ENCODE results near the gene LRRC3B.
A peak's percentile ranks its signal among the peaks of the same experiment; 100 is the strongest.

Gene LRRC3B

GRCh38 chr3:26631390-26631738 is 8.8 kb downstream of the LRRC3B start:
- no peak for DNase-seq

- DNase-seq: no peak
These were observed 12.0 kb downstream of the LRRC3B start for GRCh38 chr3:26634601-26635000.

GRCh38 chr3:26636096-26636727 is 13.6 kb downstream of the LRRC3B start:
- no peak for DNase-seq

DNA sequence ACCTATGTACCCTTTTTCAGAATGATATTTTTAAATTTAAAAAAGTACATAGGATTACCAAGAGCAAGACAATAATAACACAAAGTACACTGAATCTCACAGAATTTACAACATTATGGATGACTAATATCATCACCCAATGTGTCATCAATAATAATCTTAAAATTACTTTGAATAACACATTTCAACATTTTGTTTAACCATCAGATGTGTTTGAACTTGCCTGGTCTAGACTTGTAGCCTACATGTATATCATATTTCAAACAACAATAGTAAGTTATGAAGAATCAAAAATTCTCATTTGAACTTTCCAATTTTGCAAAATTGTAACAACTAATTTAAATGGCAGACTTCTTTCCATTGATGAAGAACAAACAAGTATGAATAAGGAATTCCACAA is 15.1 kb downstream of the LRRC3B start:
- DNase-seq: no peak

GRCh38 chr3:26638113-26638512 is 15.5 kb downstream of the LRRC3B start:
- DNase-seq: no peak

DNA sequence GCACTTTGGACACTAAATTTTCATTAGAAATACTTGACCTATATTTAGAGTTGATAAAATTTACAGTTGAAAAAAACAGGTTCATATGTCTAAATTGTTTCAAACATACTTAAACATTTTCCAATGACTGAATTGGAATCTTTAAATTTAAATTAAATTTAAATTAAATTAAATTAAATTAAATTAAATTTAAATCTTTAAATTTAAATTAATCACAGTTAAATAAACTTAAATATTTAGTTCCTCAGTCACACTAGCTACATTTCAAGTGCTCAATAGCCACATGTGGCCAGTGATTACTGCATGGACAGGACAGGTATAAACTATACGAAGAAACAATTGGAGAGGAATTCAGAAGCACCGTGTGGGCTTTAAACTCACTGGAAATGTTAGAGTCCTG is 16.8 kb downstream of the LRRC3B start:
- no peak for DNase-seq

DNA sequence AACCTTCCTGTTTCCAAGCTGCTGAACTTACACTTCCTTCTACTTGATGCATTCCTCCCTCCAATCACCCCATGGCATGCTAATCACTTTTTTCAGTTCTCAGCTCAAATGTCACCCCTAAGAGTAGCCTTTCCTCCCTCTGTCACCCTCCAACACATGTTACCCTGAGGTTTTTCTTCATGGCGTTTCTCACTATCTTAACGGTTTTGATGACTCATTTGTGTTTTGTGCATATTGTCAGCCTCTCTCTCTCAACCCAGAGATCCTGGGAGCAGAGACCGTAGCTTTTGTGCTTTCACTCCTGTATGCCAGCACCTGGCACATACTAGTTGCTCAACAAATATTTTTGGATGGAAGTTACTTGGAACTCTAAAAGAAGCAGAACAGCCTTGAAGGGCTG is 24.5 kb downstream of the LRRC3B start:
- DNase-seq: no peak

- DNase-seq: no peak
These were observed 25.9 kb downstream of the LRRC3B start for GRCh38 chr3:26648461-26648860.

- no peak for DNase-seq
These were observed 29.6 kb downstream of the LRRC3B start for GRCh38 chr3:26652164-26652563.

DNA sequence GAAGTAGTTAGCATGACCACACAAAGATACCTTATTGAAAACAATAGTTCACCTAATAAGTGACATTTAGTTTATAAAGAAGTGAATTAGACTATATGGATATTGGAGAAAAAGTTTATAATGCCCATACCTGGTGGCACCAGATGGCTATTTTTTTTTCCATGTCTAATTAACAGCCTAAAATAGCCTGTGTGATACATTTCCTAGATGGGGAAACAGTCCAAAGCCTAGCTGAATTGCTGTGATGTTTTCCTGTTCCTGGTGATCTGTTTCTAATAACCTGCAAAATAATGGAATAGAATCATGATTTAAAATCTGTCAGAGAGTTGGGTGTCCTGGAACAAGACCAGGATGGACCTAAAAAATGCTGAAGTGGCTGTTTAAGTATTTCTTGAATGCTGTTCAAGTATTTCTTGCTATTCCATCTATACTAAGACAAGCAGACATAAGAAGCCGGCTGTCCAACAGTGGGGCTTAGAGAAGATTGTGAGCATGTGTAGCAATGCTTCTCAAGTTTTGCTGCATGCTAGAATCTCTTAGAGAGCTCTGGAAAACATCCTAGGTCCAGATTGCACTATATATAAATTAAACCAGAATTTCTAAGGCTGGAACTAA is 31.3 kb downstream of the LRRC3B start:
- no peak for DNase-seq

GRCh38 chr3:26655231-26655630 is 32.7 kb downstream of the LRRC3B start:
- no peak for DNase-seq

GRCh38 chr3:26657348-26657976 is 34.9 kb downstream of the LRRC3B start:
- DNase-seq: no peak

DNA sequence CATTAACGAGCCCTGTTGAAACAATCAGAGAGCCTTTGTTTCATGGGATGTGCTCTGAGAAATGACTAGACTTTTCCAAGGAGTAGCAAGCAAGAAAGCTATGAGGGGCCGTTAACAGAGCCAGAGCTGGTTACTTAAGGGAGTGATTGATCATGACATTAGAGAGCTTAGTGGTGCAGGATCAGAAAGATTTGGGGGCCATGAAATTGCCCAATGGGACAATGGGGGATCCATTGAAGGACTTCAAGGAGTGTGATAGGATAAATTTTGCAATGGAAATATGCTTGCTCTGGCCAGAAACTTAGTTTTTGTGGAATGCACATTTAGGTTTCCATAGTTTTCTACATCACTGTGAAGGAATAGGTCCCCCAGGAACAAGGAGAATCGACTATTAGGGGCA is 45.6 kb downstream of the LRRC3B start:
- no peak for DNase-seq

GRCh38 chr3:26668696-26669095 is 46.1 kb downstream of the LRRC3B start:
- no peak for DNase-seq

GRCh38 chr3:26675336-26675735 is 52.8 kb downstream of the LRRC3B start:
- DNase-seq: no peak

DNA sequence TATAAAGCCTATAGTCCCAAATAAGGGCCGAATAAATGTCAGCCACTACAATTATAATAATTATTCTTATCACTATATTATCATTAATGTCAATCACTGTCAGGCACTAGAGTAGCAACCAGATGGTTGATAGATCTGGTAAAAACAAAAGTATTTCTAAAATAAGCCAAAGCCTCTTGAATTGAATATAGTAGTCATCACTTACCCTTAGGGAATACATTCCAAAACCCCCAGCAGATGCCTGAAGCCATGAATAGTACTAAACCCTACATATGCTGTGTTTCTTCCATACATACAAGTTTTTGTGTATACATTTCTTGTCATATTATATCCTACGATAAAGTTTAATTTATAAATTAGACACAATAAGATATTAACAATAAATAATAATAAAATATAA is 59.1 kb downstream of the LRRC3B start:
- no peak for DNase-seq

DNA sequence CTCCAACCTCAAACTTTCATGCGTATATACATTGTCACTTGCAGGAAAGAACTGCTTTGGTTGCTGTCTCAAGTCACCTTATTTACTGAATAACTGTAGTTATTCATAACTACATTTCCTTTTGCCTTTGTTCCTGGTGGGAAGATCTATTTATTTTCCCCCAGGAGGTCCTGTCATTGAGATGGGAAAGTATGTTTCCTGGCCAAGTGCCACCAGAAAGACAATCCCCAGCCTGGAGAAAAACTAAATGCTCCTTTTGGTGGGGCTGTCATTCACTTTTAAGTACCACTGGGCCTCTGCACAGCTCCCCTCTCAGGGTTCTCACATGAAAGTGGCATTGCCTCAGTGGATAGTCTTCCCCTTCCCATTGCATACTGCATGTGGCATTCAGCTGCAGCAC is 59.8 kb downstream of the LRRC3B start:
- DNase-seq: no peak

GRCh38 chr3:26683902-26684301 is 61.3 kb downstream of the LRRC3B start:
- no peak for DNase-seq

GRCh38 chr3:26687466-26687865 is 64.9 kb downstream of the LRRC3B start:
- DNase-seq: no peak

DNA sequence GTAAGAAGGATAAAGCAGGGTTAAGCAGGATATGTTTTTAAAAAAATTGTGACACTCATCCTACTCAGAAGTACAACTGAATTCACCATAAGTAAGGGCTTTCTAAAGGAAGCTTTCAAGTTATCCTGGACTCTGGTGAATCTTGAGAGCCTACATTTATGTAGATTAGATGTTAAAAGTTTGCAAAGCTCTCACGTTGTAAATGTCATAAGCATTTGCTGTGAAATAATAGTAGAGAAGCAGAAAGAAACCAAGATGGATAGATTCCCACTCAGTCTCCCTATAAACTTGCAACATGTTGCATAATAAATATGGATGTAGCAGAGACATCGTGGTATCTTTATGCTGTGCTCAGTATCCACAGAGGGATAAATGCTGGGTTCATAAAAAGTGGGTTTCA is 77.0 kb downstream of the LRRC3B start:
- DNase-seq: no peak

DNA sequence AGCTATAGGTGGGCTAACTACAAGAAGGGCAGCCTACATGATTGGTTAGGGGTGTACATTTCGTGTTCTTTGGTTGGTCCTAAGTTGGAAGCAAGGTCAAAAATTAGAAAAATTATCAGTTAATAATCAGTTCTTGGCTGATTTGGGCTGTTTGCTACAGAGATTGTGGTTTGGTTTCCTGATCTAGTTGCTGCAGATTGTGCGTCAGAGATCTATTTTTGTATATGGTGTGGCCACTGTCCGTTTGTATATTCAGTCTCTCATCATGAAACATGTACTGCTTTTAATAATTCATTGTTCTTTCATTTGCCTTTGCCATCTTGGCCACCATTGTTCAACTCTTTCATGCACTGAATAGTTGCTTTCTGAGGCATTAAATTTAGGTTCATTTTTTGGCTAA is 80.9 kb downstream of the LRRC3B start:
- no peak for DNase-seq

- no peak for DNase-seq
These were observed 82.2 kb downstream of the LRRC3B start for GRCh38 chr3:26704736-26705135.

DNA sequence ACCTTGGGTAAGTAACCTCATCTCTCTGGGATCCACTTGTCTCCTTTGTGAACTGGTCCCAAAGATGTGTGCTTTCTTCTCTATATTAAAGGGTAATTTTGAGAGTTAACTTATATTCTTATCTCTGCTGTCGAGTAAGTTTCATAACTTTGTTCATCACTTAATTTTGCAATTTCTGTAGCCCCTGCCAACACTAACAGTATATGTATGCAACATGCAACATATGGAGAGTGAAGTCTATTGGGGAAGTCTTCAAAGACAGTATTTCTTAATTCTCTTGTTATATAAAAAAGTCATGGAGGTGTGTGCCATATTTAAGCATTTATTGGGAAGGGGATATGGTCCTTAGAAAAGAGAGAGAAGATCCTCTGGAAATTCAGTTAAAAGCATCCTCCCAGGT is 85.9 kb downstream of the LRRC3B start:
- no peak for DNase-seq

DNA sequence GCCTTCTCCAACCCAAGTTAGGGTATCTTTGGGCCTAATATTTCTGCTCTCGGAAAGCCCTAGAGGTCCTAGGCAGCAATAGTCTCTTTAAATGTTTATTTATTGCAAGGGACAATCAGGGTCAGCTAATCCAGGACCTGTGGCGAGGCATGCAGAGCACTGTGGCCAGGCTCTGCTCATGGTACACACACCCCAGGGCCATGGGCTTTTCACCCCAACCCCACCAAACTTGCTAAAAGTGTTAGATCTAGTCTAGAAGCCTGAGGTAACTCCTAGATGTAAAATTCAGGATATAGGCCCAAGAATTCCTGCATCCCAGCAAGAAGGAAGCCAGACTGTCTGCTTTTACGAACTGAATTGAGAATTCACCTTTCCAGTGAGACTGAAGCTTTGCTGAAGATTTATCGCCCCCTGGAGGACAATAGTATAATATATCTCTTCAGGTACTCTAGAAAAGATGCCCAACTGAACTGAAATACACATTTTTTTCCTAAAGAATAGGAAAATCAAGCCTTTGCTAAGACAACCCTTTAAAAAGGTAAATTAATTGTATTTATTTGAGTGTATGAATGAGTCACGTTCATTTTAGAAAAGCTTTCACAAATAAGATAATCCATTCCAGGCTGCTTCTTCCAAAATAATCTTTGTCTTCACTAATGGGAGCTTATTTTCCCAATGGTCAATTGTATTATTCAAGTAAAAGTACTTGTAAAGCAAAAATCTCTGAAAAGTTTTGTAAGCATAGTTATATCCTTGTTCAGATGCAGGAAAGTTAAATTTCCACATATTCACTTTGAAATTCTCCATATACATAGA is 89.8 kb downstream of the LRRC3B start:
- DNase-seq: peak; percentile 53

All from NCI-H1105 (cell line).